Effector CD8-positive, alpha-beta T cell (primary cell): Measurements from ENCODE around the gene TICAM2.

Experiments
- DNase-seq: peaks from one replicate; lab custom pipeline; 2025; lab: John Stamatoyannopoulos, UW

TICAM2 gene

GRCh38 chr5:115532517-115532916 lies 69.8 kb downstream of the TICAM2 start:
- DNase-seq = no peak

- no peak for DNase-seq
Measured at GRCh38 chr5:115531787-115532367, 70.4 kb downstream of the TICAM2 start.

- DNase-seq = no peak
Measured at GRCh38 chr5:115531380-115531779, 70.9 kb downstream of the TICAM2 start.

GRCh38 chr5:115530426-115530825 lies 71.9 kb downstream of the TICAM2 start:
- no peak for DNase-seq
